K562 (cell line): ENCODE results near the gene KRT33B. TPM values are rescaled to one million over a fixed set of nuclear protein-coding genes. Genes with fewer than 3 reads are reported as not detected.

Experiments
- ATAC-seq: fragments of 200-7000 bp; cut with Tn5 transposase; 3 replicates; pipeline ENCODE4 v1.9.1; 2020; ENCODE audit warnings: moderate library complexity
- BruUV-seq: library from RNA; stranded (reverse); fragments of 400-500 nt; replicated peaks from 2 replicates; lab custom pipeline; 2021; lab: Mats Ljungman, UMichigan
- CTCF ChIA-PET: fragments of 300-600 bp; formaldehyde crosslinking; extraction: SDS; loops from one replicate; lab custom pipeline; 2021; ENCODE audit warnings: low intra/inter-chr PET ratio; lab: Yijun Ruan, JAX
- POLR2A ChIA-PET: fragments of 300-600, 350-650 bp; sonication (Branson Sonifier 250); formaldehyde crosslinking; extraction: SDS; loops from one replicate; lab custom pipeline; 2021; ENCODE audit warnings: antibody characterized with exemption, inconsistent platforms; lab: Yijun Ruan, JAX
- DNase-seq, 4 experiments: peaks; one replicate each; pipeline versions ENCODE4 v3.0.0 to v3.0.0-alpha.2; 2011 to 2018; ENCODE audit warnings: low spot score in 3 of 4, mixed read lengths in 3 of 4; ENCODE audit errors: extremely low read depth in 1 of 4
- FAIRE-seq: peaks from 2 replicates; lab custom pipeline; 2011; peaks lifted over from hg19 to GRCh38; lab: Jason Lieb, UNC
- H2AFZ ChIP-seq: 2 replicates; pipeline ENCODE4 v1.6.0; 2011; ENCODE audit warnings: low read depth, low read length, control low read depth, inconsistent platforms
- H3K27ac ChIP-seq: fragments of 200-600 bp; 3 replicates; pipeline ENCODE4 v1.8.0; 2011; ENCODE audit warnings: low read depth, mild to moderate bottlenecking, control low read depth, inconsistent platforms, low read length, moderate library complexity, mixed read lengths; ENCODE audit errors: extremely low read depth
- H3K27me3 ChIP-seq, 2 experiments: fragments of 300-600 bp in 1 of 2; 2 replicates in 1 of 2; 3 replicates in 1 of 2; pipeline versions ENCODE4 v1.6.0 to v1.8.0; 2011; ENCODE audit warnings: inconsistent platforms in 2 of 2, low read length in 2 of 2, mild to moderate bottlenecking in 1 of 2, mixed read lengths in 1 of 2, moderate library complexity in 1 of 2; ENCODE audit not compliant: control insufficient read depth in 2 of 2, insufficient read depth in 2 of 2
- H3K36me3 ChIP-seq: fragments of 300-600 bp; 3 replicates; pipeline ENCODE4 v1.8.0; 2011; ENCODE audit warnings: mild to moderate bottlenecking, low read length, inconsistent platforms; ENCODE audit not compliant: control insufficient read depth, insufficient read depth
- H3K4me1 ChIP-seq, 2 experiments: fragments of 200-600 bp in 1 of 2; replicated peaks in 1 of 2; 2 replicates in 1 of 2; 3 replicates in 1 of 2; pipeline versions ENCODE4 v1.5.1 to v1.8.0; 2011; ENCODE audit warnings: inconsistent platforms in 2 of 2, low read length in 2 of 2, mild to moderate bottlenecking in 1 of 2, mixed read lengths in 1 of 2, moderate library complexity in 1 of 2; ENCODE audit not compliant: control insufficient read depth in 2 of 2, insufficient read depth in 2 of 2
- H3K4me2 ChIP-seq: 2 replicates; pipeline ENCODE4 v1.6.1; 2011; ENCODE audit warnings: low read length, control low read depth, inconsistent platforms, mixed read lengths; ENCODE audit not compliant: insufficient read depth
- H3K4me3 ChIP-seq: fragments of 200-600 bp; sonication (generic), shearing (Covaris generic); 2 replicates; pipeline ENCODE4 v1.5.1; 2016; ENCODE audit warnings: control low read depth, inconsistent platforms
- H3K79me2 ChIP-seq: fragments of 200-600 bp; 3 replicates; pipeline ENCODE4 v1.8.0; 2011; ENCODE audit warnings: low read length, inconsistent platforms; ENCODE audit not compliant: control insufficient read depth, insufficient read depth
- H3K9ac ChIP-seq, 2 experiments: 2 replicates each; pipeline versions ENCODE4 v1.6.0 to v1.6.1; 2011; ENCODE audit warnings: low read depth in 2 of 2, low read length in 2 of 2, control low read depth in 1 of 2, inconsistent platforms in 1 of 2, mild to moderate bottlenecking in 1 of 2, mixed read lengths in 1 of 2; ENCODE audit not compliant: insufficient read depth in 1 of 2
- H3K9me1 ChIP-seq: one replicate; pipeline ENCODE4 v1.6.0; 2011; ENCODE audit warnings: inconsistent platforms, mild to moderate bottlenecking, low read length, moderate library complexity; ENCODE audit not compliant: control insufficient read depth, insufficient read depth
- H3K9me3 ChIP-seq: replicated peaks from 2 replicates; pipeline ENCODE4 v1.5.1; 2011; ENCODE audit warnings: low read depth, low read length, inconsistent platforms; ENCODE audit not compliant: control insufficient read depth, insufficient read depth
- H4K20me1 ChIP-seq: replicated peaks from 2 replicates; pipeline ENCODE4 v1.6.1; 2011; ENCODE audit warnings: low read length, inconsistent platforms, mixed read lengths; ENCODE audit not compliant: control insufficient read depth, insufficient read depth
- CHD7 ChIP-seq: fragments of 200-600 bp; sonication (generic); IDR thresholded peaks from one replicate; pipeline ENCODE4 v1.6.1; 2012; ENCODE audit warnings: mild to moderate bottlenecking, low read depth, low read length, inconsistent platforms
- TAF15 ChIP-seq: fragments of 200-400 bp; formaldehyde crosslinking; IDR thresholded peaks from 2 replicates; pipeline ENCODE4 v1.6.1; 2017; ENCODE audit warnings: mild to moderate bottlenecking, low read depth, low read length, moderate library complexity
- ZBTB26 ChIP-seq: fragments of 450-650 bp; formaldehyde crosslinking; IDR thresholded peaks from 2 replicates; pipeline ENCODE4 v1.4.0; 2022; ENCODE audit warnings: missing genetic modification characterization
- WGBS: fragments of 100-300 bp; shearing (Covaris generic); methylation state at CpG from one replicate; pipeline ENCODE4 v1.1.6; 2016; ENCODE audit warnings: low coverage, mixed read lengths; ENCODE audit not compliant: insufficient coverage; ENCODE audit errors: missing lambda C conversion rate; 5-methylcytosine and 5-hydroxymethylcytosine counted together
- in situ Hi-C: fragments of 300-500 bp; cut with MboI; formaldehyde crosslinking; loops from 4 replicates; pipeline ENCODE4 v1.15.0; 2018; ENCODE audit warnings: inconsistent platforms, mixed read lengths
- intact Hi-C: fragments of 100-400 bp; cut with micrococcal nuclease; formaldehyde crosslinking; loops from 2 replicates; pipeline ENCODE4 v1.14.2; 2022
- polyA plus RNA-seq, 8 experiments: library from polyadenylated mRNA; depleted of rRNA in 4 of 8; stranded (reverse) in 5 of 8; unstranded in 3 of 8; fragments of >200 nt; fragmentation: Nextera tagmentation in 2 of 8; fragmentation: Illumina TruSeq in 1 of 8; extraction: Ambion mirVana in 2 of 8; extraction: Trizol in 1 of 8; gene quantifications; 2 replicates each; pipeline versions ENCODE4 v1.2.1 to v1.2.3, GENCODE V29; 2011 to 2014; ENCODE audit warnings: inconsistent platforms in 1 of 8, missing spikeins in 1 of 8
- total RNA-seq, 7 experiments: library from RNA; depleted of rRNA in 6 of 7; stranded (reverse); fragments of >200 nt in 6 of 7; fragmentation: Illumina TruSeq in 2 of 7; extraction: Trizol in 2 of 7; gene quantifications; 2 replicates each; pipeline versions ENCODE4 v1.2.1 to v1.2.3, GENCODE V29; 2011 to 2021; ENCODE audit warnings: low replicate concordance in 1 of 7

The KRT33B gene
- total and polyA plus RNA-seq, 9 of the 15 experiments (the other 6 are each of a cell fraction or from before 2014, with no cell fraction given): not detected

- POLR2A ChIA-PET: interaction anchor here (0.6 kb wide), 2 partner anchors 13 to 228 kb away, joined by 3 read pairs; partner anchors contain the start of gene KRT37
- CTCF ChIA-PET: no interaction called here
- in situ Hi-C loops: no loop called here
- ATAC-seq: no peak
- no peak for FAIRE-seq
- intact Hi-C loops: no loop called here
- no peak overlapping the region for H3K4me3 ChIP-seq
- no peaks in the 10 kb centered on the region for H3K4me1 ChIP-seq
- peaks cover 14 to 39% of the 10 kb centered on the region in 2 experiments; a peak in 3 of 5 replicates for H3K27me3 ChIP-seq
- DNase-seq: no peak
- H3K79me2 ChIP-seq: no peaks in the 10 kb centered on the region
- no peaks in the 10 kb centered on the region for H3K36me3 ChIP-seq
- no peak overlapping the region for H3K9ac ChIP-seq
- H3K27ac ChIP-seq: no peak overlapping the region
- WGBS: 0% methylated on average over 20 of the region's 20 CpGs
- no peak overlapping the region for H2AFZ ChIP-seq
- H3K9me3 ChIP-seq: no peaks in the 10 kb centered on the region
- no peaks in the 10 kb centered on the region for H4K20me1 ChIP-seq
- H3K9me1 ChIP-seq: no peaks in the 10 kb centered on the region
- BruUV-seq: no TSS peak
- H3K4me2 ChIP-seq: no peak overlapping the region
- TF ChIP-seq CHD7 (no peak), TAF15 (no peak), ZBTB26 (CRISPR knock-in tag) (no peak)
Measured at GRCh38 chr17:41411072-41411840, 41.6 kb upstream of the KRT33B start.
